ENCODE results near the gene TBL1XR1. TPM values are rescaled to one million over a fixed set of nuclear protein-coding genes. Genes with fewer than 3 reads are reported as not detected.

The TBL1XR1 gene
- total and polyA plus RNA-seq, 2 of the 13 experiments (the other 11 are each of a cell fraction or from before 2014, with no cell fraction given) = 57.7 to 62.5 TPM

- TF ChIP-seq ARID5B (CRISPR knock-in tag; IDR thresholded peaks at IDR 0.05) (peak; percentile 35; the same call in 1 of the 2 replicates), TFDP1 (CRISPR knock-in tag; IDR thresholded peaks at IDR 0.05; ENCODE audit: borderline replicate concordance) (peak; percentile 12; the same call in 1 of the 2 replicates), SIN3A (IDR thresholded peaks at IDR 0.05; ENCODE audit: borderline replicate concordance, low read depth, low read length) (peak; percentile 39; the same call in 1 of the 2 replicates), ZSCAN22 (CRISPR knock-in tag; IDR thresholded peaks at IDR 0.05) (no peak)
These were observed at the start of gene TBL1XR1 (continued) for GRCh38 chr3:177197041-177197726.

- ChIA-PET CTCF (ENCODE audit: low intra/inter-chr PET ratio, low total read pairs) (no interaction called here), POLR2A (no interaction called here)
- intact Hi-C loops (cut with micrococcal nuclease; ENCODE audit: unreplicated experiment) (no loop called here), in situ Hi-C loops (cut with HindIII; ENCODE audit: extremely low pct_ligation_motif_present, low pct_unique_long_range_greater_than_20kb) (no loop called here)
- Histone ChIP-seq H3K4me2 (ENCODE audit: low read depth, low read length) (no peak overlapping the region), H3K79me2 (ENCODE audit: insufficient read depth, low read length) (no peaks in the 10 kb centered on the region), H3K4me3 (replicated peaks in 1 of 3; ENCODE audit: insufficient read depth in 1 of 3, low read depth in 2 of 3, low read length in 3 of 3) (no peak overlapping the region), H3K36me3 (replicated peaks in 1 of 2; ENCODE audit: control insufficient read depth in 1 of 2, insufficient read depth in 2 of 2, low read length in 2 of 2) (no peaks in the 10 kb centered on the region), H3K4me1 (ENCODE audit: insufficient read depth, low read length) (peaks cover 8% of the 10 kb centered on the region), H3K9ac (ENCODE audit: insufficient read depth, low read depth, low read length) (no peak overlapping the region), H4K20me1 (ENCODE audit: insufficient read depth, low read length) (no peaks in the 10 kb centered on the region), H2AFZ (ENCODE audit: low read length) (no peak overlapping the region), H3K9me3 (ENCODE audit: low read length) (no peaks in the 10 kb centered on the region), H3K27ac (ENCODE audit: extremely low read length, insufficient read depth, low read length) (no peak overlapping the region), H3K27me3 (ENCODE audit: control insufficient read depth in 1 of 2, insufficient read depth in 2 of 2, low read length in 2 of 2) (no peaks in the 10 kb centered on the region; a peak in 1 of 5 replicates)
- 55% methylated on average over 6 of the region's 6 CpGs for WGBS (ENCODE audit: low lambda C conversion rate)
- ATAC-seq = no peak
- no peak for FAIRE-seq
- BruUV-seq (replicated peaks) = no TSS peak
- no peak for DNase-seq (ENCODE audit: low spot score)
- TF ChIP-seq REL (CRISPR knock-in tag; conservative IDR thresholded peaks at IDR 0.05) (no peak), ZFP90 (CRISPR knock-in tag; IDR thresholded peaks at IDR 0.05; ENCODE audit: borderline replicate concordance) (no peak), GABPA (IDR thresholded peaks at IDR 0.05; ENCODE audit: low read depth, low read length) (no peak), GABPA (CRISPR knock-in tag; IDR thresholded peaks at IDR 0.05; ENCODE audit: low read depth) (no peak), ZUFSP (CRISPR knock-in tag; IDR thresholded peaks at IDR 0.05; ENCODE audit: borderline replicate concordance) (no peak), FOSL1 (CRISPR knock-in tag; IDR thresholded peaks at IDR 0.05; ENCODE audit: borderline replicate concordance) (no peak), RELA (CRISPR knock-in tag; IDR thresholded peaks at IDR 0.05) (no peak), TFE3 (CRISPR knock-in tag; IDR thresholded peaks at IDR 0.05) (no peak), HNF4A (CRISPR knock-in tag; IDR thresholded peaks at IDR 0.05) (no peak), PLSCR1 (CRISPR knock-in tag; IDR thresholded peaks at IDR 0.05; ENCODE audit: borderline replicate concordance) (no peak)
These were observed 48.0 kb upstream of the TBL1XR1 start for GRCh38 chr3:177245250-177245649.
